Astrocyte of the spinal cord (primary cell): ENCODE measurements around the gene BMPR1A.

Source experiments
- DNase-seq: peaks from one replicate; pipeline ENCODE4 v3.0.0; 2011; ENCODE audit warnings: low read depth, low spot score
- H3K4me3 ChIP-seq: 2 replicates; pipeline ENCODE4 v1.5.1; 2011; ENCODE audit warnings: low read depth, mild to moderate bottlenecking, low read length, moderate library complexity
- in situ Hi-C: cut with HindIII; loops from 2 replicates; pipeline ENCODE4 v1.10.0; 2017; ENCODE audit warnings: low sequenced_read_pairs
- TF ChIP-seq, protein P1 (sequence below): IDR thresholded peaks from 2 replicates; pipeline ENCODE4 v1.5.1; 2012; ENCODE audit warnings: low read depth, mild to moderate bottlenecking, low read length, inconsistent platforms

BMPR1A gene

DNA sequence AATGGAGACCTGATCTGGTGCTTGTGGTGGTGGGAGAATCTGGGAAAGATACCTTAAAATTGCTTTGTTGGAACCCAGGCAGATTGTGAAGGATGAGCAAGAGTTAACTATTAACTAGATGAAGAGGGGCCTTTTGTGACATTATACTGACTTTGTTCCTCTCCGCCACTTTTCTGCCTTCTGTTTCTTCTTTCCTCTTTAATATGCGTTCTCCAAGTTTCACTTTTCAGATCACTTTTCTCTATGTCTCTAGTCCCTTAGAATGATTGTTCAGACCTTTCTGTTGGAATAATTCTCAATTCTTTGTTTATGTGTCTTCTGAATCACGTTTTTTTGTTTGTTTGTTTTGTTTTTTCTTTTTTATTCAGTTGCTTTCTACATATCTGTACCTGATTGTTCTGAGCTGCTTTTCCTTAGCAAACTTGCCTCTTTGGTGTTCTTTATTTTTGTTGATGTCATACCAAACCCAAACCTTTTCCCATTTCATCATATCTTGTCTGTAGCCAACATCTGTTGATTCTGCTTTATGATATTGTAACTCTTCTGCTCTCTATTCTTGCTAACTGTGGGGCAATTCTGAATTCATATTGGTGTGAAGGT, 2.8 kb downstream of the BMPR1A start:
- no peak for DNase-seq
- in situ Hi-C loops = no loop called here
- peak overlapping the region; percentile 86 for H3K4me3 ChIP-seq
- TF ChIP-seq, protein P1, sequence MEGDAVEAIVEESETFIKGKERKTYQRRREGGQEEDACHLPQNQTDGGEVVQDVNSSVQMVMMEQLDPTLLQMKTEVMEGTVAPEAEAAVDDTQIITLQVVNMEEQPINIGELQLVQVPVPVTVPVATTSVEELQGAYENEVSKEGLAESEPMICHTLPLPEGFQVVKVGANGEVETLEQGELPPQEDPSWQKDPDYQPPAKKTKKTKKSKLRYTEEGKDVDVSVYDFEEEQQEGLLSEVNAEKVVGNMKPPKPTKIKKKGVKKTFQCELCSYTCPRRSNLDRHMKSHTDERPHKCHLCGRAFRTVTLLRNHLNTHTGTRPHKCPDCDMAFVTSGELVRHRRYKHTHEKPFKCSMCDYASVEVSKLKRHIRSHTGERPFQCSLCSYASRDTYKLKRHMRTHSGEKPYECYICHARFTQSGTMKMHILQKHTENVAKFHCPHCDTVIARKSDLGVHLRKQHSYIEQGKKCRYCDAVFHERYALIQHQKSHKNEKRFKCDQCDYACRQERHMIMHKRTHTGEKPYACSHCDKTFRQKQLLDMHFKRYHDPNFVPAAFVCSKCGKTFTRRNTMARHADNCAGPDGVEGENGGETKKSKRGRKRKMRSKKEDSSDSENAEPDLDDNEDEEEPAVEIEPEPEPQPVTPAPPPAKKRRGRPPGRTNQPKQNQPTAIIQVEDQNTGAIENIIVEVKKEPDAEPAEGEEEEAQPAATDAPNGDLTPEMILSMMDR = no peak

DNA sequence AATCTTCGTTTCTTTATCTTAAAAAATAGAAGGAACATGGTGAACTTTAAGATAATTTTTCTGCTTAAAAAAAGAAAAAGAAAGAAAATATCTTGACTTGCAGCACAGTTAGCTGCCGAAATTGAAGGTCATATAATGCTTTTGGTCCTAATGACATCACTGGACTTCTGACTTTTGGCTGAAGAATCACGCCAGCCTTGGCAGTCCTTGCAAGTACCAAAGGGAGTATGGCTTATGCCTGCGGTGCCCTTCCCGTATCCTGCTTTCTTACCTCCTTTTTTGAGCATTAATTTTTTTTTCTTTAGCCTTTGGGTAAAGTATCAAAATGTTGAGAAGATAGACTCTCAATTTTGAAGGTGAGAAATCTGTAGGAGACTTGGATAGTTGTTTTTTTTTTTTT, 7.0 kb downstream of the BMPR1A start:
- H3K4me3 ChIP-seq = no peak overlapping the region
- in situ Hi-C loops = no loop called here
- TF ChIP-seq, protein P1 = no peak
- DNase-seq = no peak

DNA sequence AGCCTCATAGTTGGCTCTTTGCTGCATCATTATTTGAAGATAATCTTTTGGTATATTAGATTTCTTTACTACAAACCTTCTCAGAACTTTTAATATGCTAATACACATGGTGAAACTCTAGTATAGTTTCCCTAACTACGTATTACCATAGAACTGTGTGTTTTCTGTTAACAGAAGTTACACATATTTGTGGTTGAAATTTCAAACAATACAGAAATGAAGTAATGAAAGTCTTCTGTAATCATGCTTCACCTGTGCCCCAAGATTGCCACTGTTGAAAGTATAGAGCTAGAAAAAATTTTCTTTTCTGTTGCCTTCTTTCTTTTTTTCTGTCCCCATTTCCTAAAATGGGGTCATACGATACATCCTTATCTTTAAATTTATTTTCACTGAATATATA, 9.1 kb downstream of the BMPR1A start:
- TF ChIP-seq, protein P1 = no peak
- no peak overlapping the region for H3K4me3 ChIP-seq
- no peak for DNase-seq
- in situ Hi-C loops = no loop called here

DNA sequence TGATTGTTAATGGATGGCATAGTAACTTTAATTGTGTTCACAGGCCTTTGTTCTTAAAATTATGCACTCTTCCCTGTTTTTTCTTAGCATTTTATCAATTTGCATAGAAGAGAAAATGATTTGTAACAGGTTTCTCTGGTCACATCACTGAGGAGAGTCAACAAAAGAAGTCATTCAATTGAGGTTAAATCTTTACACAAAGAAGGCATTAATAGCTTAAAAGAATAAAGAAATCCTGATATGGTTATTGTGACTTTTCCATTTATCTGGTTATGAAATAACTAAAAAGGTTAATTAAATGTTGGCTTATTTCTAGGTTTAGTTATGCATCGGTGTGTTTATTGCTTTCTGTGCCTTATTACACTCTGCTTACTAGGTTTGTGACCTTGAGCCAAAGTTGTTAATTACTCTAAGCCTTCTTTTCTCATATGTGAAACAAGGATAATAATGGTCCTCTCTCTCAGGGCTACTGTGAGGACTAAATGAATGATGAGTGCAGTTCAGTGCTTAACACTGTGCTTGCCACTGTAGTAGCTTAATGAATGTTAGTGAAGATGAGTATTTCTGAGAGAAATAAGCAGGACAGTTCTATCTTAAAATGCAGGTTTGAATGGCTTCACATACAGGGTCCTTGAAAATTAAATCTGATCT, 12.1 kb downstream of the BMPR1A start:
- in situ Hi-C loops = no loop called here
- TF ChIP-seq, protein P1 = no peak
- no peak overlapping the region for H3K4me3 ChIP-seq
- no peak for DNase-seq

DNA sequence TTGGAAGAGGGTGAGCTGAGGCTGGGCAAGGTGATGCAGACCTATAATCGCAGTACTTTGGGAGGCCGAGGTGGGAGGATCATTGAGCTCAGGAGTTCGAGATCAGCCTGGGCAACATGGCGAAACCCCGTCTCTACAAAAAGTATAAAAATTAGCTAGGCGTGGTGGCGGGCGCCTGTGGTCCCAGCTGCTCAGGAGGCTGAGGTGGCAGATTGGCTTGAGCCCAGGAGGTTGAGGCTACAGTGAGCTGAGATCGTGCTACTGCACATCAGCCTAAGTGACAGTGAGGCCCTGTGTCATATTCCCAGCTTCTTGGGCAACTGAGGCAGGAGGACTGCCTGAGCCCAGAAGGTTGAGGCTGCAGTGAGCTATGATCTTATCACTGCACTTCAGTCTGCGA, 13.6 kb downstream of the BMPR1A start:
- TF ChIP-seq, protein P1 = no peak
- H3K4me3 ChIP-seq = no peak overlapping the region
- in situ Hi-C loops = no loop called here
- DNase-seq = no peak

DNA sequence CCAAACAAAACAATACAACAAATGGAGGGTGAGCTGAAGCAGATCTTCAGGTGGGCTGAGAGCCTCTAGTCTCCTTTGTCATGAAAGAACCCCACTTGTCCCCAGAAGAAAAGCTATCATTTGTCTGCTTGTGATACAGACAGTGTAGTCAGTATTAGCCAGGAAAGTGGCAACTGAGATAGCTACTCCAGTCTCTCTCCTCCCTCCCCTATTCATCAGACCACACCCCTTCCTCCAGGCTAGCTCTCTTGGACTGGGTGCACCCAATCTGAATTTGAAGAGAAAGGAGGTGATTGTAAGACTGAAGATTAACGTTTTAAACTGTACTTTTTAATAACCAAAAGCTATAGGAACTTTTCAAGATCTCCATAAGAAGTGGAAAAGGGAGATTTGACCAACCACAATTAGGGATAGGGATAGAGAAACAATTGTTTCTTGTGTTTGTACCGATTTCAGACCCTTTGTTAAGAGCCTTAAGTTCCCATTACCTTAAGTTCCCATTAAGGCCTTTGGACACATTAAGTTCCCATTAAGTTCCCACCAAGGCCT, 14.1 kb downstream of the BMPR1A start:
- TF ChIP-seq, protein P1 = no peak
- no peak overlapping the region for H3K4me3 ChIP-seq
- DNase-seq = no peak
- in situ Hi-C loops = no loop called here
